ENCODE results near the gene NFIC.

The NFIC gene

GRCh38 chr19:3462991-3463713 lies 96.8 kb downstream of the NFIC start:
- no peaks in the 10 kb centered on the region for H3K9me3 ChIP-seq (ENCODE audit: insufficient read depth, low read depth, low read length)
- no peaks in the 10 kb centered on the region for H3K79me2 ChIP-seq (ENCODE audit: insufficient read depth, low read length)
- no peaks in the 10 kb centered on the region for H3K27me3 ChIP-seq (ENCODE audit: insufficient read depth, low read length, poor library complexity, severe bottlenecking)
- no peak overlapping the region for H3K4me2 ChIP-seq (ENCODE audit: low read depth, low read length, poor library complexity, severe bottlenecking)
- H4K20me1 ChIP-seq (ENCODE audit: insufficient read depth, low read length, poor library complexity, severe bottlenecking) = peaks cover 5% of the 10 kb centered on the region
- TF ChIP-seq EZH2phosphoT487 (IDR thresholded peaks at IDR 0.05; ENCODE audit: borderline replicate concordance) = no peak
- H2AFZ ChIP-seq (ENCODE audit: low read length) = no peak overlapping the region
- peaks cover 15% of the 10 kb centered on the region; the same call in 1 of the 2 replicates for H3K36me3 ChIP-seq (ENCODE audit: insufficient read depth, low read length)
- no peak overlapping the region for H3K9ac ChIP-seq (ENCODE audit: low read depth, low read length, poor library complexity, severe bottlenecking)
- H3K9me2 ChIP-seq (replicated peaks; ENCODE audit: low read depth, low read length) = no peaks in the 10 kb centered on the region
- peaks cover 5% of the 10 kb centered on the region for H3K4me1 ChIP-seq (ENCODE audit: insufficient read depth, low read length, poor library complexity, severe bottlenecking)
- peaks cover 5% of the 10 kb centered on the region; the same call in 1 of the 2 replicates for H3F3A ChIP-seq (ENCODE audit: low read depth)
- no peak overlapping the region for H3K4me3 ChIP-seq (ENCODE audit: low read length, poor library complexity, severe bottlenecking)

- Histone ChIP-seq H4K20me1 (ENCODE audit: insufficient read depth, low read length, poor library complexity, severe bottlenecking) (no peaks in the 10 kb centered on the region), H3K4me1 (ENCODE audit: insufficient read depth, low read length, poor library complexity, severe bottlenecking) (peaks cover 5% of the 10 kb centered on the region), H3F3A (ENCODE audit: low read depth) (peaks cover 5% of the 10 kb centered on the region; the same call in 1 of the 2 replicates), H3K9me2 (replicated peaks; ENCODE audit: low read depth, low read length) (no peaks in the 10 kb centered on the region), H3K79me2 (ENCODE audit: insufficient read depth, low read length) (no peaks in the 10 kb centered on the region), H2AFZ (ENCODE audit: low read length) (no peak overlapping the region), H3K27me3 (ENCODE audit: insufficient read depth, low read length, poor library complexity, severe bottlenecking) (no peaks in the 10 kb centered on the region), H3K9me3 (ENCODE audit: insufficient read depth, low read depth, low read length) (no peaks in the 10 kb centered on the region), H3K4me3 (ENCODE audit: low read length, poor library complexity, severe bottlenecking) (no peak overlapping the region), H3K36me3 (ENCODE audit: insufficient read depth, low read length) (peaks cover 15% of the 10 kb centered on the region; the same call in 1 of the 2 replicates), H3K9ac (ENCODE audit: low read depth, low read length, poor library complexity, severe bottlenecking) (no peak overlapping the region), H3K4me2 (ENCODE audit: low read depth, low read length, poor library complexity, severe bottlenecking) (no peak overlapping the region)
- TF ChIP-seq EZH2phosphoT487 (IDR thresholded peaks at IDR 0.05; ENCODE audit: borderline replicate concordance) = no peak
- no peak for TF ChIP-seq CTCF (conservative IDR thresholded peaks at IDR 0.05; ENCODE audit: low read length)
Measured at GRCh38 chr19:3463714-3464586, 97.6 kb downstream of the NFIC start.

DNA sequence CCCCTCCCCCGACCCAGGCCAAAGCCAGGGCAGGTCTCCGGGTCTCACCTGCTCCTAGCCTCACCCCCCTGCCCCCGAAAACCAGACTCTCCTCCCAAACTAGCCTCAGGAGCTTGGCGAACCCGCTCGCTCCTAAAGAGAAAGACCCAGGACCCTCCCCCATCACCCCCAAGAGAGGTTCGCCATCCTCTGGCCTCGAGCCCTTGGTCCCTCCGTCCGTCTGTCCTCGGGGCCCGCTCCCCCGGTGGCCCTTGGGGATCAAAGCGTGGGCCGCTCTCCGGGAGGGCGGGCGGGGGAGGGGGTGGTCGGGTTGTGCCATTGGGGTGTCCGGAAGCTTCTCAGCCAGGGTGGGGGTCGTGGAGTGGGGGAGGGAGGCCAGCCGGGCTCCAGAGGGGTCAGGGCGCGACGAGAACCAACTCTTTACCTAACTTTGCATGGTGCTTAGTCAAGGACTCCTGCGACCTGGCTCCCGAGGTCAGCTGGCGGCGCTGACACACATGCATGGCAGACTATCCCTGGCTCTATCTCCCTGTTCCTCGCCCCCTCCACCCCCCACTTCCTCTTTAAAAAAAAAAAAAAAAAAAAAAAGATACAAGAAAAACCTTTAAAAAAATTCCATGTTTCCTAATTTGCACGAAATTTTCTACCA lies 98.3 kb downstream of the NFIC start:
- no peaks in the 10 kb centered on the region for H3K4me1 ChIP-seq (ENCODE audit: insufficient read depth, low read length, poor library complexity, severe bottlenecking)
- H3K9me2 ChIP-seq (replicated peaks; ENCODE audit: low read depth, low read length) = no peaks in the 10 kb centered on the region
- TF ChIP-seq EZH2phosphoT487 (IDR thresholded peaks at IDR 0.05; ENCODE audit: borderline replicate concordance) = no peak
- TF ChIP-seq CTCF (conservative IDR thresholded peaks at IDR 0.05; ENCODE audit: low read length) = no peak
- H3F3A ChIP-seq (ENCODE audit: low read depth) = peaks cover 5% of the 10 kb centered on the region; the same call in 1 of the 2 replicates
- H3K36me3 ChIP-seq (ENCODE audit: insufficient read depth, low read length) = peaks cover 15% of the 10 kb centered on the region; the same call in 1 of the 2 replicates
- H4K20me1 ChIP-seq (ENCODE audit: insufficient read depth, low read length, poor library complexity, severe bottlenecking) = no peaks in the 10 kb centered on the region
- no peaks in the 10 kb centered on the region for H3K79me2 ChIP-seq (ENCODE audit: insufficient read depth, low read length)
- no peaks in the 10 kb centered on the region for H3K27me3 ChIP-seq (ENCODE audit: insufficient read depth, low read length, poor library complexity, severe bottlenecking)
- H3K9ac ChIP-seq (ENCODE audit: low read depth, low read length, poor library complexity, severe bottlenecking) = no peak overlapping the region
- H2AFZ ChIP-seq (ENCODE audit: low read length) = no peak overlapping the region
- no peak overlapping the region for H3K4me3 ChIP-seq (ENCODE audit: low read length, poor library complexity, severe bottlenecking)
- H3K9me3 ChIP-seq (ENCODE audit: insufficient read depth, low read depth, low read length) = no peaks in the 10 kb centered on the region
- no peak overlapping the region for H3K4me2 ChIP-seq (ENCODE audit: low read depth, low read length, poor library complexity, severe bottlenecking)

Data from Loucy (cell line).